H1 (cell line): ENCODE data around the gene ACOT7. TPM values are rescaled to one million over a fixed set of nuclear protein-coding genes. Genes with fewer than 3 reads are reported as not detected.

Experiments used
- CTCF ChIA-PET: fragments of 300-600 bp; sonication (Branson Sonifier 250); formaldehyde crosslinking; loops from one replicate; lab custom pipeline; 2021; ENCODE audit not compliant: partially characterized antibody; lab: Charles Lee
- POLR2A ChIA-PET: fragments of 300-600 bp; sonication (Branson Sonifier 250); formaldehyde crosslinking; loops from one replicate; lab custom pipeline; 2021; ENCODE audit warnings: inconsistent platforms; ENCODE audit not compliant: partially characterized antibody; lab: Charles Lee
- DNase-seq, 2 experiments: peaks; one replicate each; pipeline versions ENCODE4 v3.0.0 to v3.0.0-alpha.2; 2010 to 2022; ENCODE audit warnings: low spot score in 2 of 2, low read depth in 1 of 2, mixed read lengths in 1 of 2
- FAIRE-seq: peaks from 2 replicates; lab custom pipeline; 2011; peaks lifted over from hg19 to GRCh38; lab: Jason Lieb, UNC
- H2AFZ ChIP-seq: 2 replicates; pipeline ENCODE4 v1.8.1; 2012; ENCODE audit warnings: low read length, inconsistent platforms
- H2AK5ac ChIP-seq: 2 replicates; pipeline ENCODE4 v1.6.1; 2013; ENCODE audit warnings: low read depth, low read length
- H2BK120ac ChIP-seq: replicated peaks from 2 replicates; pipeline ENCODE3; 2013; ENCODE audit warnings: low read depth, low read length, inconsistent platforms
- H2BK12ac ChIP-seq: 2 replicates; pipeline ENCODE4 v1.6.1; 2013; ENCODE audit warnings: low read depth, low read length
- H2BK15ac ChIP-seq: 2 replicates; pipeline ENCODE4 v1.6.1; 2013; ENCODE audit warnings: low read length
- H2BK20ac ChIP-seq: 2 replicates; pipeline ENCODE4 v1.6.1; 2013; ENCODE audit warnings: low read length
- H2BK5ac ChIP-seq: 2 replicates; pipeline ENCODE4 v1.6.1; 2013; ENCODE audit warnings: low read depth, low read length
- H3K14ac ChIP-seq: 2 replicates; pipeline ENCODE4 v1.6.1; 2013; ENCODE audit warnings: inconsistent platforms; ENCODE audit not compliant: insufficient read length
- H3K18ac ChIP-seq: 2 replicates; pipeline ENCODE4 v1.6.1; 2013; ENCODE audit warnings: low read length; ENCODE audit errors: extremely low read depth
- H3K23ac ChIP-seq: 2 replicates; pipeline ENCODE4 v1.6.1; 2013; ENCODE audit warnings: inconsistent platforms; ENCODE audit not compliant: insufficient read length
- H3K23me2 ChIP-seq: 2 replicates; pipeline ENCODE4 v1.6.1; 2013; ENCODE audit warnings: low read depth, low read length
- H3K27ac ChIP-seq: 2 replicates; pipeline ENCODE4 v1.6.1; 2011; ENCODE audit warnings: low read depth, low read length, inconsistent platforms
- H3K27me3 ChIP-seq, 4 experiments: replicated peaks in 1 of 4; 1 replicate in 1 of 4; 2 replicates in 3 of 4; pipeline versions ENCODE4 v1.6.1 to v1.8.1; 2011 to 2013; ENCODE audit warnings: low read length in 3 of 4, mild to moderate bottlenecking in 3 of 4, inconsistent platforms in 2 of 4, mixed read lengths in 2 of 4, moderate library complexity in 1 of 4; ENCODE audit not compliant: control insufficient read depth in 3 of 4, insufficient read depth in 3 of 4; ENCODE audit errors: extremely low read depth in 1 of 4
- H3K36me3 ChIP-seq, 4 experiments: 2 replicates each; pipeline versions ENCODE4 v1.6.1 to v1.8.1; 2011 to 2013; ENCODE audit warnings: mild to moderate bottlenecking in 4 of 4, low read length in 3 of 4, moderate library complexity in 2 of 4, control low read depth in 1 of 4, inconsistent platforms in 1 of 4; ENCODE audit not compliant: insufficient read depth in 4 of 4, control insufficient read depth in 2 of 4
- H3K4ac ChIP-seq: replicated peaks from 2 replicates; pipeline ENCODE3; 2013; ENCODE audit warnings: low read length, low read depth, mixed read lengths, inconsistent platforms; ENCODE audit not compliant: insufficient read length
- H3K4me1 ChIP-seq, 4 experiments: replicated peaks in 1 of 4; 1 replicate in 1 of 4; 2 replicates in 3 of 4; pipeline versions ENCODE4 v1.6.1 to v1.8.1; 2011 to 2013; ENCODE audit warnings: low read length in 3 of 4, inconsistent platforms in 2 of 4, mixed read lengths in 1 of 4; ENCODE audit not compliant: insufficient read depth in 4 of 4, control insufficient read depth in 3 of 4
- H3K4me2 ChIP-seq, 2 experiments: 2 replicates each; pipeline versions ENCODE4 v1.6.1 to v1.8.1; 2011 to 2013; ENCODE audit warnings: low read depth in 2 of 2, low read length in 2 of 2, control low read depth in 1 of 2, inconsistent platforms in 1 of 2, mild to moderate bottlenecking in 1 of 2; ENCODE audit not compliant: insufficient read depth in 1 of 2
- H3K4me3 ChIP-seq, 4 experiments: fragments of 200-600, 300-600 bp in 1 of 4; sonication (generic), shearing (Covaris generic), sonication (Bioruptor Twin) in 1 of 4; 2 replicates each; pipeline versions ENCODE4 v1.5.1 to v1.8.1; 2011 to 2016; ENCODE audit warnings: low read length in 4 of 4, low read depth in 3 of 4, control low read depth in 2 of 4, inconsistent platforms in 2 of 4, mild to moderate bottlenecking in 2 of 4, mixed read lengths in 1 of 4, moderate library complexity in 1 of 4; ENCODE audit not compliant: insufficient read depth in 2 of 4; ENCODE audit errors: extremely low read depth in 1 of 4
- H3K56ac ChIP-seq: replicated peaks from 2 replicates; pipeline ENCODE3; 2013; ENCODE audit warnings: low read depth, mild to moderate bottlenecking, mixed read lengths, low read length, inconsistent platforms; ENCODE audit not compliant: insufficient read length
- H3K79me1 ChIP-seq: 2 replicates; pipeline ENCODE4 v1.6.1; 2013; ENCODE audit warnings: low read depth, low read length, control low read depth
- H3K79me2 ChIP-seq, 2 experiments: 2 replicates each; pipeline versions ENCODE4 v1.6.1 to v1.8.1; 2012 to 2013; ENCODE audit warnings: low read length in 2 of 2, mild to moderate bottlenecking in 2 of 2, inconsistent platforms in 1 of 2; ENCODE audit not compliant: insufficient read depth in 2 of 2, control insufficient read depth in 1 of 2
- H3K9ac ChIP-seq, 4 experiments: replicated peaks in 1 of 4; 1 replicate in 1 of 4; 2 replicates in 3 of 4; pipeline versions ENCODE4 v1.6.1 to v1.8.1; 2011 to 2013; ENCODE audit warnings: low read depth in 3 of 4, low read length in 3 of 4, control low read depth in 2 of 4, mild to moderate bottlenecking in 2 of 4, moderate library complexity in 2 of 4, inconsistent platforms in 1 of 4; ENCODE audit errors: extremely low read depth in 1 of 4
- H3K9me3 ChIP-seq, 2 experiments: 2 replicates each; pipeline versions ENCODE4 v1.6.1 to v1.8.1; 2012 to 2013; ENCODE audit warnings: mild to moderate bottlenecking in 2 of 2, moderate library complexity in 2 of 2, control low read depth in 1 of 2, inconsistent platforms in 1 of 2, low read depth in 1 of 2, low read length in 1 of 2, mixed read lengths in 1 of 2; ENCODE audit not compliant: insufficient read depth in 2 of 2
- H4K20me1 ChIP-seq, 2 experiments: replicated peaks in 1 of 2; 2 replicates each; pipeline versions ENCODE3 to v1.8.1; 2011 to 2013; ENCODE audit warnings: inconsistent platforms in 2 of 2, low read length in 2 of 2, mild to moderate bottlenecking in 1 of 2; ENCODE audit not compliant: insufficient read depth in 2 of 2, control insufficient read depth in 1 of 2
- H4K5ac ChIP-seq: 2 replicates; pipeline ENCODE4 v1.6.1; 2013; ENCODE audit warnings: low read length, low read depth, mixed read lengths, inconsistent platforms; ENCODE audit not compliant: insufficient read length
- H4K8ac ChIP-seq: 2 replicates; pipeline ENCODE4 v1.8.0; 2013; ENCODE audit warnings: mild to moderate bottlenecking, moderate library complexity, low read length, inconsistent platforms; ENCODE audit not compliant: insufficient read depth; ENCODE audit errors: extremely low read depth
- H4K91ac ChIP-seq: replicated peaks from 2 replicates; pipeline ENCODE3; 2013; ENCODE audit warnings: low read length, mixed read lengths, inconsistent platforms; ENCODE audit not compliant: insufficient read length
- HDAC2 ChIP-seq, 2 experiments: fragments of 300-600 bp in 1 of 2; sonication (generic) in 1 of 2; IDR thresholded peaks; 2 replicates each; pipeline ENCODE4 v1.6.1; 2011 to 2012; ENCODE audit warnings: low read depth in 2 of 2, low read length in 2 of 2, mild to moderate bottlenecking in 2 of 2, moderate library complexity in 2 of 2, borderline replicate concordance in 1 of 2, inconsistent platforms in 1 of 2
- SP4 ChIP-seq: IDR thresholded peaks from 2 replicates; pipeline ENCODE4 v1.6.1; 2012; ENCODE audit warnings: low read length, inconsistent platforms
- WGBS, 2 experiments: shearing (Covaris generic) in 1 of 2; methylation state at CpG; one replicate each; pipeline versions ENCODE4 v1.1.6 to v1.1.7; 2013 to 2015; ENCODE audit warnings: low lambda C conversion rate in 2 of 2, mixed read lengths in 2 of 2, inconsistent platforms in 1 of 2, low coverage in 1 of 2, missing lambda C conversion rate in 1 of 2; ENCODE audit not compliant: insufficient replicate concordance in 2 of 2, insufficient coverage in 1 of 2, insufficient read length in 1 of 2; ENCODE audit errors: extremely low coverage in 1 of 2, missing lambda C conversion rate in 1 of 2; 5-methylcytosine and 5-hydroxymethylcytosine counted together
- polyA plus RNA-seq, 7 experiments: library from polyadenylated mRNA; depleted of rRNA in 3 of 7; stranded (reverse) in 5 of 7; unstranded in 2 of 7; fragments of >200 nt in 5 of 7; fragments of 200-250 nt in 2 of 7; gene quantifications; 1 replicate in 5 of 7; 2 replicates in 1 of 7; 4 replicates in 1 of 7; pipeline versions ENCODE4 v1.2.1 to v1.2.3, GENCODE V29; 2011 to 2013; ENCODE audit warnings: missing spikeins in 2 of 7, mixed read lengths in 2 of 7
- total RNA-seq: library from RNA; stranded (reverse); fragmentation: NEBNext Ultra II Directional; extraction: Animal tissue kit (Norgen Biotek cat#: 25700); gene quantifications from 2 replicates; pipeline ENCODE4 v1.2.1, GENCODE V29; 2021

Gene ACOT7
- total and polyA plus RNA-seq, 2 of the 8 experiments (the other 6 are each of a cell fraction or from before 2014, with no cell fraction given): 151 to 214 TPM

- FAIRE-seq: no peak
- H3K23me2 ChIP-seq: no peaks in the 10 kb centered on the region
- H3K4me1 ChIP-seq: peaks cover 0 to 21% (median 11%) of the 10 kb centered on the region in 4 experiments; a peak in 6 of 7 replicates
- H3K23ac ChIP-seq: no peak overlapping the region
- H3K9me3 ChIP-seq: no peaks in the 10 kb centered on the region
- POLR2A ChIA-PET: interaction anchor here (1.4 kb wide), 1 partner anchor 9 kb away, joined by 4 read pairs; no protein-coding TSS in a partner anchor
- H2BK20ac ChIP-seq: no peak overlapping the region
- H2BK5ac ChIP-seq: no peak overlapping the region; the same call in 1 of the 2 replicates
- TF ChIP-seq SP4 (no peak), HDAC2 (IDR thresholded peaks at IDR 0.05; ENCODE audit: borderline replicate concordance in 1 of 2, low read depth in 2 of 2, low read length in 2 of 2) (no peak)
- TF ChIP-seq, all 59 proteins: peak for 0
- Histone ChIP-seq H3K27me3 (no peaks in the 10 kb centered on the region), H2AK5ac (no peak overlapping the region), H3K79me1 (no peaks in the 10 kb centered on the region), H4K5ac (no peak overlapping the region), H2BK12ac (no peak overlapping the region), H4K20me1 (peaks cover 3 to 19% of the 10 kb centered on the region in 2 experiments), H4K8ac (no peak overlapping the region; the same call in 1 of the 2 replicates), H3K56ac (no peak overlapping the region), H2BK15ac (no peak overlapping the region), H4K91ac (no peak overlapping the region), H3K27ac (no peak overlapping the region), H3K4me2 (no peak overlapping the region), H3K9ac (no peak overlapping the region), H3K18ac (no peak overlapping the region), H2BK120ac (no peak overlapping the region), H3K14ac (no peak overlapping the region), H3K4ac (no peak overlapping the region), H3K36me3 (no peaks in the 10 kb centered on the region; a peak in 2 of 8 replicates), H3K4me3 (no peak overlapping the region), H3K79me2 (no peaks in the 10 kb centered on the region), H2AFZ (no peak overlapping the region)
- WGBS, 2 experiments: 88% methylated on average over 4 of the region's 4 CpGs; no CpG with 5 or more reads in 1 of the 2 experiments
- CTCF ChIA-PET: interaction anchor here (0.9 to 5.9 kb wide), 13 partner anchors 8 to 143 kb away, joined by 3 to 28 read pairs (median 4); no protein-coding TSS in a partner anchor
- DNase-seq: no peak
These were observed 122.6 kb downstream of the ACOT7 start for GRCh38 chr1:6271006-6271405.
